GM18909 (cell line): ENCODE data around the gene COPZ1.
"Not testable (repeated sequence)": the region's sequence is repeated elsewhere in the genome, so short reads cannot be mapped to it uniquely, and the experiment has no call there.

Experiments used
- ATAC-seq: cut with Tn5 transposase; IDR thresholded peaks from one replicate; pipeline ENCODE4 v1.9.1; 2021; ENCODE audit warnings: mild to moderate bottlenecking; ENCODE audit not compliant: unreplicated experiment, poor library complexity

COPZ1 gene

DNA sequence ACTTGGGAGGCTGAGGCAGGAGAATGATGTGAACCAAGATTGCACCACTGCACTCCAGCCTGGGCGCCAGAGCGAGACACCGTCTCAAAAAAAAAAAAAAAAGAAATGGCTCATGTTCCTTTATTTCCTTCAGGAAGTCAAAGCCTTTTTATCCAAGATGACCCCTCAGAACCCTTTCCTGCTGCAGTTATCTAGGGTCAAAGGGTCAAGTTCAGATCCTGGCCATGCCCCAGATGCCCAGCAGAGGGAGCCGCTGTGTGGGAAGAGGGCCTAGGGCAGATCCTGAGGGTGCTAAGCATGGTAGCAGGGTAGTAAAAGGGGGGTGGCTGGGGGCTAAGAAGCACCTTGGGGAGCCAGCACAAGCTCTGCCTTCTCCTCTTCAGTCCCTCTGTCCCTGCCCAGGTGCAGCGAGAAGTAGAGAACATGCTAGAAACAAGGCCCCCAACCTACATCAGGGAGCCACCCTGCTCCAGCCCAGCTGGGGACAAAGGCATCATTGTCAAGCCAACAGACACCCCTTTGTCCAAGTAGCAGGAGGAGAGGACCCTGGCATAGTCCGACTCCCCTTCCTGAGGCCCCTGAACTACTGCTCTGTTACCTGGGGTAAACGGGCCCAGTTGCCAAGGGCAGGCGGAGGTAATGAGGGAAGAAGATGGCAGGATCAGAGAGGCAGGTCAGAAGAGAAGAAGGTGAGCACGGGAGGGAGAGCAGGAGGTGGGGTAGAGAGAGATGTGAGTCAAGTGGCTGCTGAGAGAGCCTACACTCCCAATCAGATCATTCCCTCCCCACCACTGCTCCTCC lies 30.6 kb upstream of the COPZ1 start:
- ATAC-seq = no peak

DNA sequence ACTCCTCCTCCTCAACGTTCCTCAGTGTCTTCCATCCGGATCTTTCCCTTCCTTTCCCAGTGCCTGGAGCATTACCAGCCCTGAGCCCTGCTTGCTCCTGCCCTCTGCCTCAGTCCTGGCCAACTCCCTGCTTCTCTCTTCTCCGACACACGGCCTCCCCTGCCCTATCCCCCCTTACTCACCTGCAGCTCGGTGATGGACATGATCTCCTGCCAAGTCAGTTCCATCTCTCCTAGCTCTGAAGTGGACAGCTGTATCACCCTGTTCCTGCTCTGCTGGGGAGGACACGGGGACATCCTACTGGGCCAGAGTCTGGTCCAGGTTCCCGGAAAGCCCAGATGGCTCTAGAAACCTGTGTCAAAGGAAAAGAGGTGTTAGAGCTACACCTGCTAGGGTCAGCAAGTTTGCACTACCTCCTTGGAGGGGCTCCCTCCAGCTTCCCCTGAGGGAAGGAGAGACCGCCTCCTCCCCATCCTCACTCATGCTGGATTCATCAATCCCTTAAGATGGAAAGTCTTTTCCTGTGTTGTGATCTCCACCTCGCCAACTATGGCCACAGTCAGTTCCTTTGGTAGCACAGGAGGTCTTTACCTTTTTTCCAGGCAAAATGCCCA lies 29.9 kb upstream of the COPZ1 start:
- ATAC-seq = no peak

DNA sequence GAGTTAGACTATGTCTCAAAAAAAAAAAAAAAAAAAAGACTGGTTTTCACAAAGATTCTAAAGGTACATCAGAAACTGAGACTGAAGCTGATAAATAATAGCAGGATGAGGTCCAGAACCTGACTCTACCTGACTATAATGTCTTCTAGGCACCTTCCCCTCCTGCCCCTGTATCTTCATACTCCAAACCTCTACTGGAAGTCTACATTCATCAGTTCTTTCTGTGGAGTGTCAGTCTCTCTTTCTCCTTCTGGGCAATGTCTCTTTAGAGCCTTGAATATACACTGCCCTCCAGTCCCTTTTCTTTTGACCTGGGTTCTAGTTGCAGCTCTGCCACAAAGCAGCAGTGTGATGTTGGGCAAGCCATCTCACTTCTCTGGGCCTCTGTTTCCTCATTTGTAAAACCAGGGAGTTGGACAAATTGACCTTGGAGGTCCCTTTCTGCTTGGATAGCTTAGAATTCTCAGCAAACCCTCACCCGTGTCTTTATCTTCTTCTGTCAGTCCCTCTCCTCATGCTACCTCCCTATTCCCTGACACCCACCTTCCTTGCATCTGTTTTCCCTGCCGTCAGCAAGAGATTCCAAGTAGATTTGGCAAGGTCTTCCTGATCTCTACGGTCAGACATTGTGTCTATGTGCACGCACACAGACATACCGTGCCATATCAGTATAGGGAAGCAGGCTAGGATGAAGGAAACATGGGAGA lies 28.4 kb upstream of the COPZ1 start:
- no peak for ATAC-seq

DNA sequence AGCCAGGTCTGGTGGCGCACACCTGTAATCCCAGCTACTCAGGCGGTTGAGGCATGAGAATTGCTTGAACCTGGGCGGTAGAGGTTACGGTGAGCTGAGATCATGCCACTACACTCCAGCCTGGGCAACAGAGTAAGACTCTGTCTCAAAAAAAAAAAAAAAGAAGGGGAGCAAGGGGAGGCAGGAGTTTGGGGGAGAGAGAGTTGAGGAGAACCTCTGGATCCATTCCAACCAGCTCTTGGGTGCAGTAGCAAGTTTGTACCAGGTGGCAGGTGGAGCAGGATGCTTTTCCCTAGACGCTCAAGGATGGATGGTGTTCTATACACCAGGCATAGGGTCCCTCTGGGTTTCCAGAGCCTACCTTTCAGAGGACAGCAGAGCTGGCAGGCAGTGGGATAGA lies 26.0 kb upstream of the COPZ1 start:
- ATAC-seq = no peak

DNA sequence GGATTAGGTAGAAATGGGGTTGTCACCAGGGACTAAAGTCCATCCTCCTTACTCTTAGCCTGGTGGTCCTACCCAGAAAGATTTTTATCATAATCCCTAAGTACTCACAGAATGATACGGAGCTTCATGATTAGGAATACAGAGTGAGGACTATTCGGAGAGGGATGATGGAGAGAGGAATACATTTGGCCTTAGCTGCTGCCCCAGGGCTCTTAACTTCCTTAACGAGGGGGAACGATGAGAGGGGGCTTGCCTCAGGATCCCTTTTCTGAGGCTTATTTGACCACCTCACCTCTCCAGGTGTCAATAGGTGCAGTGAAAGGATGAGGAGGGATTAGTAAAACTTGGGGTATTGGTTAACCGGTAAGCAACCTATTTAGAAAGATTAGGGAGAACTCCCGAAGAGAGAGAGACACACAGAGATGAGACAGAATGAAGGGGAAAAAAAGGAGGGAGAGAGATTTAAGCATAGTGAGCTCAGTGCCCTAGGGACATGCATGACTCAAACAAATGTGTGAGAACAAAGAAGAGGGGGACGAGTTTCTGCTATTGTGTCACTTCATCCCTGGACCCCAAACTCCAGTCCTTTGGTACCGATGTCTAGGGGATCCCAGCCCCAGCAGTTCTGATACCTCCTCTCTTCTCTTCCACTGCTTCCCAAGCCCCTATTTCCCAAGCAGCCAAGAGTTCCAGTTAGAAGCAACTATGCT lies 25.3 kb upstream of the COPZ1 start:
- ATAC-seq = no peak

DNA sequence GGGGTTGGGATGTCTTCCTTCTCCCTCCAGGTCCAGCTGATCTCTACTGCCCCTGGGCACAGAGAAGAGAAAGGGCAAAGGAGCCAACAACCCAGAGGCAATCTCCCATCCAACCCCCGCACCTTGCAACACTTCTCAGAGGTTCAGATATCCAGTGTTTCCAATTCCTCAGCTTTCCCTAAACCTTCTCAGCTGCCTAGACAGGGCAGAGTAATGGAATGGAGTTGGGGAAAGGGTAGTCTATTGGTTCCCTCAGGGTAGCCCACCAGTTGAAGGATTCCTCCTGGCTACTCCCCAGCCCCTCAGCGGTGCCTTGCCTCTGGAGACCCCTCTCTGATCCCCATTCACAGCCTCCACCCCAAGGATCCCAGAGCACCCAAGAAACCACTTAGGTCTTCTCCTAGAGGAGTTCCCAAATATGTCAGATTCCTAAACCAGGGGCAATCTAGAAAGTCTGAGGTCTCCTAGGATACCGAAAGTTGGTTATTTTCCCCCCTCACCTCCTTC lies 24.7 kb upstream of the COPZ1 start:
- no peak for ATAC-seq

DNA sequence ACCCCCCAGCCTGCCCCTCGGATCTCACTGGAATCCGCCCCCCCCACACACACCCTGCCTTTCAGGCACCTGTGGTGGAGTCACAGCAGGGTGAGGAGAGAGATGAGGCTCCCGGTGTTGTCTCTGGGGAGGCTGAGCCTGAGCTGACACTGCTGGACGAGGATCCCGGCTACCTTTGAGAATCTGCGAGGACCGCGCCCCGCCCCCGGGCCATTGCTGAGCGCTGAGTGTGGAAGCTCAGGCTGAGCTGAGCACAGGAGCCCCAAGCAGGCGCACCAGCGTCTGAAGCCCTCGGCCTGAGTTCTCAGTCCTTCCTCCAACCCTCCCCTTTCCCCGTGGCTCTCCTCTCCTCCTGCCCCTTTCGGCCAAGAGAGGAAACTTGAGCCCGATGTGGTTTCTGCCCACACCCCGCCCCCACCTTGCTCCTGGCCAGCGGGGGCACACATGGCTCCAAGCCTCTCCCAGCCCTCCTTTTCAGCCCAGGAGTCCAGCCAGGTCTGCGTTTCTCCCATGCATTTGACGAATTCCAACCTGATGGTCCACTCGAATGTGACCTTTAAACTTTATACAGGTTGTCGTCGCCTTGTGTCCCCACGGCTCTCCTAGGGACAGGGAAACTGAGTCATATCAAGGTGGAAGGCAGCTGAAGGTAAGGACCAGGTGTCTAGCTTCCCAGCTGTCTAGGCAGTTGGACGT lies 24.1 kb upstream of the COPZ1 start, which contains the start of gene NFE2:
NFE2 (minus strand) TSS at position 284 of the 696 bp plus-strand sequence. CDS start 5,767 bp downstream, outside the sequence.
- no peak for ATAC-seq

DNA sequence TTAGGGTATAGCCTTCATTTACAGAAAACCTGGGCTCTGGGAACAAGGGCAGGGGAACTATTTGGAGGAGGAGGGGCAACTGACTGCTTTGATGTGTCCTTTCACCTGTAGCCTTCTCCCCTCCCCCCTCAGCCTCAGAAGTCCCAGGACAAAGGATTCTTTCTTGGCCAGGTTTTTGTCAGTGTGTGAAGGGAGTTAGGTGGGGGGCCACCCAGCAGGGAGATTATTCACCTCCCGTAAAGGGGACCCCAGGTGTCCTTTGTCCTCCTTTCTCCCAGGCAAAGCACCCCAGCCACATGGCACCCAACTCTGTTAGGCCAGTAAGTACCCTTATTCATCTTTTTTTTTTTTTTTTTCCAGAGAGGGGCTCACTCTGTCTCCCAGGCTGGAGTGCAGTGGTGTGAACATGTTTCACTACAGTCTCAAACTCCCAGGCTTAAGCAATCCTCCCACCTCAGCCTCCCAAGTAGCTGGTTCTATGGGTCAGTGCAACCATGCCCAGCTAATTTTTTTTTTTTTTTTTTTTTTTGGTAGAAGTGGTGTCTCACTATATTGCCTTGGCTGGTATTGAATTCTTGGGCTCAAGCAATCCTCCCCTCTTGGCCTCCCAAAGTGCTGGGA lies 23.4 kb upstream of the COPZ1 start:
- ATAC-seq = no peak

DNA sequence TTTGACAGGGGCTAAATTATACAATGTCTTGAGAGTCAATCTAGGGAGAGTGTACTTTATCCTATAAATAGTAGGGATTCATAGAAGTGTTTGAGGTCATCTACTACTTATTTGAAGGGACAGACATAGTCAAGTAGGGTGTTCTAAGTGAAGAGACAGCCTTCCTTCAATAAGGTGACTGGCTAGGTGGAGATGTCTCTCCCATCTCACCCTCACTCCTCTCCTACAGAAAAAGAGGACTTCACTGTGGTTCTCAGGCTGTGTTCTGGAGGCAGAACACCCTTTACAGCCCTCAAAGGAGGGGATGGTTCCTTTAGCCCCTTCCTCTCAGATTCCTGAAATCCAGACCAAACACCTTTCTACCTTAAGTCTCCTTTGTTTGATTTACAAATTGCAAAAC lies 21.3 kb upstream of the COPZ1 start:
- no peak for ATAC-seq

DNA sequence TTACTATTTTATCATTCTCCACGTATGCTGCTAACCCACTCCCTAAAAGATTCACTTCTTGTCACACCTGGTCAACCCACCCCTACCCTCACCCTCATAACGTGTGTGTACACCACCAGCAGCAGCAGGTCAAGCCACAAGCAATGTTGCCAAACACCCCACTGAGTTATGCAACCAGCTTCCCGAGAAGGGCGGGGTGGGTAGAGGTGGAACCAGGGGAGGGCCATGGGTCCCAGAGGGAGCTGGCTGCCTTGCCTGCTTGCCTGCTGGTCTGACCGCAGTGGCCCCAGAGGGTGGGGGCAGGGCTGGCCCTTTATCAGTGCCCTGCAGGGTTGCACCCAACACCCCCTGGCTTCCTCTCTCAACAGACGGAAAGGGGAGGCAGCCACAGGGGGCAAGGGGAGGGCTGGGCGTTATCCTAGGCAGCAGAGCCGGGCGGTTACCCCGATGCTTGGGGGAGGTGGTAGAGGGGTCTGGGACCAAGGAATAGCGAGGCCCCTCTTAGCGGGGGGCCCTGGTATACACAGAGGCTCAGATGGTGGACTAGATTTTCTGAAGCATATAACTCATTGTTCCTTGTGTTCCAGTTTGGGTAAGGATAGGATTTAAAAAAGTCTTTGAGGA lies 20.6 kb upstream of the COPZ1 start:
- ATAC-seq = no peak

DNA sequence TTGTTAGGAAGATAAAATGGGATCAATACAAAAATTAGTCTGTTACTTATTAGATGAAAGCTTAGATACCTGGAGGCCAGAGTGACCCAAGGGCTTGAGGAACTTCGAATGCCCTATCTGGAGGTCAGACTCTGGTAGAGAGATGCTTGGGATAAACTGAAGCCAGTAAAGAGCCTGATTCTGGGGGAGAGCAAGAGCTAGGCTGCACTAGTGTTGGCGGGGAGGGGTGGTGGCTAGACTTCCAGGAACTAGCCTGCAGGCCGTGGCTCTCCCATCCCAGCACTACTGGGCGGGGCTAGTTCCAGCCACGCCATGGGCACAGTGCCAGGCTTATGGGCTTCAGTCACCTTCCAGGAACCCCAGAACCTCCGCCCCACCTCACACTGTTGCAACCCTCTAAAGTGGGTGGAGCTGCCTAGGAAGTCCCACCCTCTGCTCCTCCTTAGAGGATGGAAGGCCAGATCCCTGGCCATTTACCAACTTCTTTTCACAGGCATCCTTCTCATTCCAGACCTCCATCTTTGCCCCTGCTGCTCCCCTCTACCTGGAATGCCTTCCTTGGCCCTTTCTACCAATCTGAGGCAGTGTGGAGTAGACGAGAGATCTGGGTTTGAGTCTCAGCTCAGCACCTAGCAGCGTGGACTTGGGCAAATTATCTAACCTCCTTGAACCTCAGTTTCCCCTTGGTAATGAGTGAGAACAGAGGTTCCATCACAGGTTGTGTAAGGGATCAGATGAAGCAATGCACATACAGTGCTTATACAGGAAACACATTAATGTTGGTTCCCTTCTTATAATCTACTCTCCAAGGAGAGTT lies 17.8 kb upstream of the COPZ1 start:
- no peak for ATAC-seq

DNA sequence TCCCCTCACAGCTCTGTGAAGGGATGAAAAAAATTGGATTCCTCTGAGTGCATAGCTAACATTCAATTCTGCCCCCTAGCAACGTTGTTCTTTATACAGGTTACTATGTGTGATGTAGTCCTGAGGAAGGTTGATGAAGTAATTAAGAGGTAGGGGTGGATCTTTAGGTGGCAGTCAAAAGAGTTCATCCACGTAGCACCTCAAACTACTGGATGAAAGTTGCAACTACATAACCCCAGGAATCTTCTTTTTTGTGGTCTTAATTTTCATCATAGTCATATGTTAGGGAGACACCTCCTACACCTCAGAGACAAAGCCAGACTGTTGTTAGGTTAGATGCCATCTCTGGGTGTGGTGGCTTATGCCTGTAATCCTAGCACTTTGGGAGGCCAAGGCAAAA lies 13.9 kb upstream of the COPZ1 start:
- ATAC-seq = no peak

DNA sequence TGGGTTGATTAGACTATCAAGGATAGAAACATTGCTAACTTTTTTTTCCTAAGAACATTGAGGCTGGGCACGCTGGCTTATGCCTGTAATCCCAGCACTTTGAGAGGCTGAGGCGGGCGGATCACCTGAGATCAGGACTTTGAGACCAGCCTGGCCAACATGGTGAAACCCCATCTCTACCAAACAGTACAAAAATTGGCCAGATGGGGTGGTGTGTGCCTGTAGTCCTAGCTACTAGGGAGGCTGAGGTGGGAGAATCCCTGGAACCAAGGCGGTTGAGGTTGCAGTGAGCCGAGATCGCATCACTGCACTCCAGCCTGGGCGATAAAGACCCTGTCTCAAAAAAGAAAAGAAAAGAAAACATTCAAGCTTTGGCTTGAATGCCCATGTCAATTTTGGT lies 12.6 kb upstream of the COPZ1 start:
- not testable (repeated sequence) for ATAC-seq

DNA sequence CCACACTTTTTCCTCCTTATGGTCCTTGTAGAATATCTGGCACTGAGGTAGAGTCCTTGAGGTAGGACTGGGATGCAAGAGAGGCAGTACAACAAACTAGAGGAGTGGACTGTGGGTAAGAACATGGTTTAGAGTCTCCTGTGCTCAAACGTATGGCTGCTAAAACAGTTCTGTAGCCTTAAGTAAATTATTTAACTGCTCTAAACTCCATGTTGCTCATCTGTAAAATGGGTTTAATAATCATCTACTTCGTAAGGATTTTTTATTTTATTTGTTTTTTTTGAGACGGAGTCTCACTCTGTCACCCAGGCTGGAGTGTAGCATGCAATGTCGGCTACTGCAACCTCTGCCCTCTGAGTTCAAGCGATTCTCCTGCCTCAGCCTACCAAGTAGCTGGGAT lies 3.6 kb upstream of the COPZ1 start:
- no peak for ATAC-seq

DNA sequence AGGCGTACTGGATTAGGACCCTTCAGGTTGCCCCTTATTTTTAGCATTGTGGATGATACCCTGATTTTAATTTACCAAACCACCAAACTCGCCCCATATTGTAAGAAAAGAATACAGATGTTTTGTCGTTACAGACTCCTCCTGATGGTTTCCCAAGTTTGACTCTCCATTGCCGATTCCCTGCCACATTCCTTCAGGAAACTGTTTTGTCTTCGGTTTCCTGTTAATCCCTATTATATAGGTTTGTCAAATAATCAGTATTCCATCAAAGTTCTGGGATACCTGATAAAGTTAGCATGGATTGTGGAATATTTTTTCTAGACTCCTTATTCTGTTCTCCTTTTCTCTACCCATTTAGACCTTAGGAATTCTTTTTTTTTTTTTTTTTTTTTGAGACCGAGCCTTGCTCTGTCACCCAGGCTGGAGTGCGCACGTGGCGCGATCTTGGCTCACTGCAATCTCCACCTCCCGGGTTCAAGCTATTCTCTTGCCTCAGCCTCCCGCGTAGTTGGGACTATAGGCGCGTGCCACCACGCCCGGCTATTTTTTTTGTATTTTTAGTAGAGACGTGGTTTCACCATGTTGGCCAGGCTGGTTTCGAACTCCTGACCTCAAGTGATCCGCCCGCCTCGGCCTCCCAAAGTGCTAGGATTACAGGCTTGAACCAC lies 645 bp downstream of the COPZ1 start:
- not testable (repeated sequence) for ATAC-seq

DNA sequence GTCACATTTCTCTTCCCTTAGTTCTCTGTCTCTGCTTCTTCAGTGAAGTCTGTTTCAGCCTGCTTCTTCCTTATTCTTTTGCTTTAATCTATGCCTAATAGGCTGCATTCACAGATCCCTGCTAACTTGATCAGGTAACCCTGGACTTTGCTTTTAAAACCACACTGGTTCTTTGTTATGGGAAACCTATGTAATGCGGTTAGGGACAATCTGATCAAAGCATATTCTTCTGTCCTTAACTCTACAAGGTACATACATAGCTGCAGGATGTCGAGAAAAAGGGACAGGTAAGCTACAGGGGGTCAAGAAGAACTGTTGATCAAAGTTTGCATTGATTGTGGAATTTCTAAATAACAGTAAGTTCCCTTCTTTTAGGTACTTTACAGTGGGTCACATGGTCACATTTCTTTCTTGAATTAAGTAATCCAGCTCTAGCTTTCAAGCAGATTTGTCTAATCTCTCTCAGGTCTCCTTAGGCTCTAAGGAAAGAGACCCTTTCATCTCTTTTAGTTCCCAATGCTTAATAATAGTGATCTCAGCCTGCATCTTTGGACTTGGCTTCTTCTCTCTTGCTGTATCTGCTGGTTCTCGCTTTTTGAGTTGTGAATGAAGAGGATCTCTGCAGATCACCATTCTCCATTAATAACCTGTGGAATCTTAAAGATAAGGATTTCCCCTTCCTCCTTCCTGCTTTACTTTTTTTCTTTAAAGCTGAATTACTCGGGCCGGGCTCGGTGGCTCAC lies 3.8 kb downstream of the COPZ1 start:
- ATAC-seq = no peak

DNA sequence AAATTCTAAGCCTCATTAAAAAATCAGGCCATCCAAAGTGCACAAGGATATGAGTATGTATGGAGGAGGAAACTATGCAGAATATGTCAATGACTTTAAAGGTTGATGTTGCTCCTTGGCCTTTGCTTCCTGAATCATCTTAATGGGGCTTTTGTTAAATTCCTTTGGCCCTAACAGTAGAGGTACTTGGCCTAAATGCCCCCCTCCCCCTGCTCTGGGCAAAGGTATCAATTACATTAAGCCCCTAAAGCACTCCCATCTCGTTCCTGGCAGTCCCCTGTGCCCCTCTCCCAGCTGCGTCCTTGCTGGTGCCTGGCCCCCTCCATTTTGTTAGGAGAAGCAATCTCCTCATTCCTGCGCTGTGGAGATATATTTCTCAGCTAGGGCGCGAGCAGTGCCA lies 4.8 kb downstream of the COPZ1 start:
- no peak for ATAC-seq
